Activated T-cell treated with anti-CD3 and anti-CD28 coated beads for 24 hours (primary cell): Measurements from ENCODE around the gene PCSK6.

Experiments
- DNase-seq: peaks from one replicate; pipeline ENCODE4 v3.0.0-alpha.2; 2020; ENCODE audit warnings: low read depth

PCSK6 gene

GRCh38 chr15:101446518-101447167 is 42.9 kb downstream of the PCSK6 start:
- no peak for DNase-seq

DNA sequence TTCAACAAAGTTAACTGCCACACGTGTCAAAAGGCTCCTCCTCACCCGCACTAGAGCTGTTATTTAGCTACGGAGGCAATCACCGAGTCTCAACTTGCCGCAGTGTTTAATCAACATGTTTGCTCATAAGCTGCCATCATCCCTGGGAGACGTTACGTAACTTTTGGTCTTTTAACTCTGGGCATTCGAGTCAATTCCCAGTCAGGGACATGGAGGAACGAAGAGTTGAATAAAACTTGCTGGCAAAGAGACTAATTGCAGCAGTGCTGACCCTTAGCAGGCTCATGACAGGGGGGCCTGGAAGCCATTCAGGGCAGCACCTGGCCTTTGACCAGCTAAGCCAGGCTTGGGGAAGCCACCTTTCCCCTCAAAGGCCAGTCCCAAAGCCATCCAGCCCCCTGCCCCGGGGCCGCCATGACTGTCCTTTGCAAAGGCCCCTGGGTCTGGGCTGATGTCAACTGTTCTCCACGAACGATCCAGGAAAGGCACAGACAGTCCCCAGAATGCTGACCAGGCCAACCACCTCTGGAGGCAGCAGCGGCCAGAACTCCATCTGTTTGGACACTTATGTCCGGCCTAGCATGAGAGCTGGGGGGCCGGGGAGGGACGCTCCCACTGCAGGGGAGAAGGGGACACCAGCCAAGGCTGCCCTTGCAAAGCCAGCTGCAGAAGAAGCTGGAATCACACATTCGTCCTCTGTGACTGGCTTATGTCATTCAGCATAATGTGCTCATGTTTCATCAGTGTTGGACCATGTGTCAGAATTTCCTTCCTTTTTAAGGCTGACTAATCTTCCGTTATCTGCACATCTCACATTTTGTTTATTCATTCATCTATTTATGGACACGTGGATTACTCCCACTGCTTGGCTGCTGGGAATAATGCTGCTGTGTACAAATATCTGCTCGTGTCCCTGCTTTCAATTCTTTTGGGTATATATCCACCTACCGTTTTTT is 43.7 kb downstream of the PCSK6 start:
- no peak for DNase-seq

DNA sequence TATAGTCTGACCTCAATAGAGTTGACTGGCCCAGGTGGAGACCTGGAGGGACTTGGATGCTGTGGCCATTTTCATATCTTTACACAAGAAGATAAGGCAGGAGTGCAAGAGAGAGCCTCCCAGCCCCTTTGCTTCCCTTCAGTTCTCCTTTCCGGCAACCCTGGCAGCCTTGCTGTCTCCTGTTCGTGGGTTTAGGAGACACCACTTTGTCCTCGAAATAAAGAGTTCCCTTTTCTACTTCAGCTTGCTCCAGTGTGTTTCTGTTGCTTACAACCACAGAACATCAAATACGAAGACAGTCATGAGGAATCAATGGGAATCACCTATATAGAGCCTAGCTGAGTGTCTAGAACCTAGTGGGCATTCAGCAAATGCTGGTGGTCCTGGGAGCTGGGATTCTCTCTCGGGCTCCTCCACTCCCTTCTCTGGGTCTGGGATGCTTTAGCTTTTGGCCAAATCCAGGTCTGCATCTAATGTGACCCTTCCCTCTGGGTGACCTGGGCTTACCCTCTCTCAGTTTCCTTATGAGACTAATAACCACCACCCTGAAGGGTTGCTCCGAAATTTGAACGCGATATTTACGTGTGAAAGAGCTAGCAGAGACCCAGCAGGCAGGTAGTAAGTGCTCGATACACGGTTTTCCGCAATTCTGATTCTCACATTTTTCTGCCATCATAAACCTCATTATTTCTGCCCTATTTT is 44.5 kb downstream of the PCSK6 start:
- no peak for DNase-seq

- no peak for DNase-seq
Observed at GRCh38 chr15:101444015-101444414, 45.5 kb downstream of the PCSK6 start.

DNA sequence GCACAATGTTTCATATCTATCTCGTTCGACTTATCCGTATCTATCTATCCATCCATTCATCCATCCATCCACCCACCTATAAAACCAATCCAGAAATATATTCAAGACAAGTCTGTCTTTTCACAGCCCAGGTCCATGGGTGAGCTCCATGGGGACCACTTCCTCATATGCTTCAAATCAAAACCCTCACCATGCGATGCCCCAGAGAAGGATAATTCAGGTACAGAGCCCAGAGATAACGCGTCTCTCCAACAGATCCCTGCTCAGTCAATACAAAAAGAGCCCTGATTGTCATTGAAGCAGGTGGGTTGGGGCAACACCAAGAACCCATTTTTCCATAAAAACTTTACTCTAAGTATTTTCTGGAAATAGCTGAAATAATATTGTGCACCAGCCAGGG is 47.2 kb downstream of the PCSK6 start:
- no peak for DNase-seq

DNA sequence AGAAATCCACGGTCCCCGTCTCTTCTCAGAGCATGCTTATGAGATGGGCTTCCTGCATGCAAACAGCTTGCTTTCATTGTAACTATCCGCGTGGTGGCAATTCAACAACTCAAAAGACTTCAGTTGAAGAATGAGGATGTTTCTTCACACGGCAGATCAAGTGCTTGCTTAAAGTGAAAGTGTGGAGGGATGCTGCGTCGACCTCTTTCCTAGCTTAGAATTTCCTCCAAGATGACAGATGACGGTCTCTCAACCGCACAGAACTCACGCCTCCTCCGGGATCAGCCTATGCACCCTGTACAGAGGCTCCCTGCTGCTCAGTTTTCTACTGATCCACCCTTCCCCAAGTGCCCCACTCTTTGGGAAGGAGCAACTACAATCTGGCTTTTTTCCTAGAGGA is 47.8 kb downstream of the PCSK6 start:
- DNase-seq: no peak

GRCh38 chr15:101440846-101441590 is 48.5 kb downstream of the PCSK6 start:
- DNase-seq: no peak

DNA sequence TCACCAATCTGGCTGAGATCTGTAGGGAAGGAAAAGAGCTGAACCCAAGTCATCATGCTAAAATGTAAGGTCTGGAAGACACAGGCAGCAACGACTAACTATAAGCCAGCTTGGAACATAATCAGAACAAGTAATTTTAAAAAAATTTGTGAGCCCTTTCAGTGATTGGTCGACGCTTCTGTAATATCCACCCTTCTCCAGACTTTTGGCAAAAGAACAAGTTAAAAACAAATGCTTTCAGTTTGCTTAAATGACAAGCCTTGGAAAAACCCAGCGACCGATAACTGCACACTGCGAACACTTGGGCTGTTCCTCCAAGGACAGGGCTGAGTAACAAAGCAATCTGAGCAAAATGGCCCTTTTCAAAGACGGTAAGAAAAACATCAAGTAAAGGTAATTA is 49.6 kb downstream of the PCSK6 start:
- DNase-seq: no peak

GRCh38 chr15:101439285-101439919 is 50.1 kb downstream of the PCSK6 start:
- no peak for DNase-seq

GRCh38 chr15:101438482-101439284 is 50.8 kb downstream of the PCSK6 start:
- no peak for DNase-seq

DNA sequence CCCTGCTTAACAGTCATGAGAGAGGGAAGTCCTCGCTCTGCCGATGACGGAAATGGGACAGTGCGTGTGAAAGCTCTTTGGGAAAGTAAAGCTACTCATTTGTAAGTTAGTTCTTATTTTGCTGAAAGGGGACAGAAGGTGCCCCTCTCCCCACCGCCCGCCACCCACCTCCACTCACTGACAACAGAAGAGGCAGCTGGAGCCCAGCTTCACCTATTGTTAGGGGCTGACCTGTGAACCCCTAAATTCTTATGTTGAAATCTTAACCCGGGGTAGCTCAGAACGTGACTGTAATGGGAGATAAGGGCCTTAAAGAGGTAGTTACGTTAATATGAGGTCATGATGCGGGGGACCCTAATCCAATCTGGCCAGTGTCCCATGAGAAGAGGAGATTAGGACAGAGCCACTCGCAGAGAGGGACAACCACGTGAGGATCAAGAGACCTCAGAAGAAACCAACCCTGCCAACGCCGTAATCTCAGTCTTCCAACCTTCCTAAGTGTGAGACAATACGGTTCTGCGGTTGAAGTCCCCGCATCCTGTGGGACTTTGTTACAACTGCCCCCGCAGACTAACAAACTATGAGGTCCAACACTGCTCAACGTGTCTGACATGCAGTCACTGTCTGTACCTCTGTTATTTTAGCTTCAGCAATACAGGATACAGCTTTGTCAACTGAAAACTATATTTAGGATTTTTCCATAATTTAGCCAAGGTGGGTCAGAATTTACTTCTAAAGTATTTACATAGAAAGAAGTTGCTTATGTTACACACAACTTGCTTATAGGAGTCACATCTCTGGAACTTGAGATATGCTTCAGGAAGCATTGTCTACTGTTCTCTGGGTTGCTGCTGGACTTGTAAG is 51.7 kb downstream of the PCSK6 start:
- no peak for DNase-seq

GRCh38 chr15:101437209-101437608 is 52.3 kb downstream of the PCSK6 start:
- no peak for DNase-seq

GRCh38 chr15:101436526-101436925 is 53.0 kb downstream of the PCSK6 start:
- no peak for DNase-seq

GRCh38 chr15:101435761-101436160 is 53.7 kb downstream of the PCSK6 start:
- no peak for DNase-seq

- no peak for DNase-seq
Observed at GRCh38 chr15:101434032-101434920, 55.2 kb downstream of the PCSK6 start.

DNA sequence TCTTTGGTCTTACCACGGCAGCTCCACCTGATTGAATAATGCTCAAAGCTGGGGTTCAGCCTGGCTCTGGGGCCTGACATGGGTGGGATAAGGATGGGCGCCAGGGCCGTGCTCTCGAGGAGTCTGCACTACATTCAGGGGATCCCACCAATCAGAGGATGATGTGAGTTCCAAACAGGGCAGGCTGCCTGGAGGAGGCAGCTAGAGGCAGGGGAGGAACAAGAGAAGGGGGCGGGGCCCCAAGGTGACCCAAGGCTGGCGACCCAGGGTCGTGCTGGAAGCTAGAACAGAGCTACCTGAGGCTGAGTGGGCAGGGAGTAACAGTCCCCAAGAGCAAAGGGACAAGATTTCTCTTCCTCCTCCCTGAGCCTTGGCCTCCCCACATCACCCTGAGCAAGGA is 56.1 kb downstream of the PCSK6 start:
- DNase-seq: no peak

- no peak for DNase-seq
Observed at GRCh38 chr15:101432982-101433381, 56.5 kb downstream of the PCSK6 start.

DNA sequence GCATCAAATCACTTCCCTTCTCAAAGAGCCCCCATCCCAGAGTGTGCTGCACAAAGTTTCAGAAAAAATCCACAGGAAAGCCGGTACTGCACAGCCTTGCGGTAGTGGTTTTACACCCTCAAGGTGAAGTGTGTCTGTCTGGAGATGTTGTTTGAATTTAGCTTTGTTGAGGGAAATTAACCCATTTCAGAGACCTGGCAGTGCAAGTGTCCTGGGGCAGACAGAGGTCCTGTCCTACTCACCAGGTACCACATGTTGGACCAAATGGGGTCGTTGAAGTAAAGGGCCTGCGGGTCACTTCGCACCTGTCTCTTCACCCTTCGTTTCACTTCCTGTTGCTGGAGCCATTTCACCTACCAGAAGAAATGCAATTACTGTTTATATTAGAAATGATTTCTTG is 57.8 kb downstream of the PCSK6 start:
- DNase-seq: no peak

DNA sequence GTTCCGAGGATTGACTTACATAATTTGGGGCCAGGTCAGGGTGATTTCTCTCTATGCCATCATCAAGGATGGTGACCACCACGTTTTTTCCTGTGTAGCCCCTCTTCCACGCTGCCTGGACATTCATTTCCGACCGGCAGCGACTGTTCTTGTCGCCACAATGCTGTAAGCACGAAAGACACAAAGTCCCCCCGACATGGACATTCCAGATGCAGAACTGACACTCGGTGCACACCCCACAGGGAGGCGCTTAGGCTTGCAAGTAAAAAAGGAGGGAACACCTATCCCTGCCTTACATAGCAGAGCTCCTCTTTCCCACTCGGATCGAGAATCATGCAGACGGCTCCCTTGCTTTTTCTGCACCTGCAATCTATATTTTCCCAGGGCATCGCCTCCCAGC is 58.2 kb downstream of the PCSK6 start:
- no peak for DNase-seq
